Epithelial cell of esophagus (primary cell): ENCODE measurements around the gene SSR1.
"Not testable (repeated sequence)": the region's sequence is repeated elsewhere in the genome, so short reads cannot be mapped to it uniquely, and the experiment has no call there.

Experiments
- DNase-seq: peaks from one replicate; pipeline ENCODE4 v3.0.0; 2010; ENCODE audit warnings: low read depth
- H3K4me3 ChIP-seq: 2 replicates; pipeline ENCODE4 v1.5.1; 2011; ENCODE audit warnings: mild to moderate bottlenecking, low read length, control low read depth
- CTCF ChIP-seq: IDR thresholded peaks from 2 replicates; pipeline ENCODE4 v1.5.1; 2011; ENCODE audit warnings: low read depth, mild to moderate bottlenecking, low read length, control low read depth, inconsistent platforms; ENCODE audit not compliant: insufficient read depth; ENCODE audit errors: missing control alignments

Gene SSR1

GRCh38 chr6:7264686-7265384 is 48.2 kb downstream of the SSR1 start:
- no peak for TF ChIP-seq CTCF
- no peak for DNase-seq

GRCh38 chr6:7264041-7264440 is 49.0 kb downstream of the SSR1 start:
- DNase-seq: no peak
- no peak overlapping the region for H3K4me3 ChIP-seq
- TF ChIP-seq CTCF: no peak

More at GRCh38 chr6:7264686-7265384, 48.2 kb downstream of the SSR1 start:
- no peak overlapping the region for H3K4me3 ChIP-seq

GRCh38 chr6:7263519-7263805 is 49.5 kb downstream of the SSR1 start:
- H3K4me3 ChIP-seq: not testable (repeated sequence)

GRCh38 chr6:7262746-7263518 is 50.1 kb downstream of the SSR1 start:
- no peak for DNase-seq

More at GRCh38 chr6:7263519-7263805, 49.5 kb downstream of the SSR1 start:
- DNase-seq: not testable (repeated sequence)

GRCh38 chr6:7261852-7262461 is 51.0 kb downstream of the SSR1 start:
- peak overlapping the region; percentile 64 for H3K4me3 ChIP-seq
- TF ChIP-seq CTCF: no peak

More at GRCh38 chr6:7262746-7263518, 50.1 kb downstream of the SSR1 start:
- no peak overlapping the region for H3K4me3 ChIP-seq
- no peak for TF ChIP-seq CTCF

GRCh38 chr6:7261032-7261841 is 51.8 kb downstream of the SSR1 start:
- peak overlapping the region; percentile 64 for H3K4me3 ChIP-seq
- no peak for TF ChIP-seq CTCF
- DNase-seq: peak; percentile 90

More at GRCh38 chr6:7261852-7262461, 51.0 kb downstream of the SSR1 start:
- no peak for DNase-seq
